ENCODE results near the gene SYNPR.

The SYNPR gene

GRCh38 chr3:63308072-63308471 lies 30.0 kb downstream of the SYNPR start:
- no peak for FAIRE-seq

- FAIRE-seq: no peak
Measured at GRCh38 chr3:63309768-63310167, 31.7 kb downstream of the SYNPR start.

- no peak for FAIRE-seq
Measured at GRCh38 chr3:63323766-63324165, 45.7 kb downstream of the SYNPR start.

GRCh38 chr3:63324621-63325020 lies 46.5 kb downstream of the SYNPR start:
- no peak for FAIRE-seq

- FAIRE-seq: no peak
Measured at GRCh38 chr3:63325386-63325785, 47.3 kb downstream of the SYNPR start.

GRCh38 chr3:63328365-63328764 lies 50.3 kb downstream of the SYNPR start:
- FAIRE-seq: no peak

GRCh38 chr3:63331520-63331919 lies 53.4 kb downstream of the SYNPR start:
- FAIRE-seq: no peak

GRCh38 chr3:63333815-63334214 lies 55.7 kb downstream of the SYNPR start:
- FAIRE-seq: no peak

GRCh38 chr3:63338351-63338750 lies 60.2 kb downstream of the SYNPR start:
- no peak for FAIRE-seq

GRCh38 chr3:63343674-63344073 lies 65.6 kb downstream of the SYNPR start:
- no peak for FAIRE-seq

- no peak for FAIRE-seq
Measured at GRCh38 chr3:63344661-63345060, 66.6 kb downstream of the SYNPR start.

GRCh38 chr3:63349583-63350573 lies 71.8 kb downstream of the SYNPR start:
- peak; percentile 91 for FAIRE-seq

GRCh38 chr3:63351159-63352007 lies 73.3 kb downstream of the SYNPR start:
- peak; percentile 83 for FAIRE-seq

- no peak for FAIRE-seq
Measured at GRCh38 chr3:63352008-63352279, 73.8 kb downstream of the SYNPR start.

GRCh38 chr3:63353383-63353782 lies 75.3 kb downstream of the SYNPR start:
- no peak for FAIRE-seq

- no peak for FAIRE-seq
Measured at GRCh38 chr3:63354160-63354559, 76.1 kb downstream of the SYNPR start.

GRCh38 chr3:63355809-63356208 lies 77.7 kb downstream of the SYNPR start:
- FAIRE-seq: no peak

- FAIRE-seq: no peak
Measured at GRCh38 chr3:63364495-63364894, 86.4 kb downstream of the SYNPR start.

GRCh38 chr3:63364910-63365309 lies 86.8 kb downstream of the SYNPR start:
- no peak for FAIRE-seq

- FAIRE-seq: no peak
Measured at GRCh38 chr3:63365671-63366070, 87.6 kb downstream of the SYNPR start.

- no peak for FAIRE-seq
Measured at GRCh38 chr3:63370094-63370493, 92.0 kb downstream of the SYNPR start.

- FAIRE-seq: no peak
Measured at GRCh38 chr3:63383040-63383439, 104.9 kb downstream of the SYNPR start.

- FAIRE-seq: no peak
Measured at GRCh38 chr3:63384382-63384781, 106.3 kb downstream of the SYNPR start.

GRCh38 chr3:63385629-63386028 lies 107.5 kb downstream of the SYNPR start:
- no peak for FAIRE-seq

All from G401.6 (cell line).